HepG2 (cell line): ENCODE data around the gene SRP14. TPM values are rescaled to one million over a fixed set of nuclear protein-coding genes. Genes with fewer than 3 reads are reported as not detected.
"Not testable (repeated sequence)": the region's sequence is repeated elsewhere in the genome, so short reads cannot be mapped to it uniquely, and the experiment has no call there.

ENCODE experiments used
- ATAC-seq: fragments of 200-7000 bp; cut with Tn5 transposase; 3 replicates; pipeline ENCODE4 v1.9.1; 2020; ENCODE audit warnings: mild to moderate bottlenecking, moderate library complexity
- BruUV-seq: library from RNA; stranded (reverse); fragments of 400-500 nt; replicated peaks from 2 replicates; lab custom pipeline; 2021; lab: Mats Ljungman, UMichigan
- CTCF ChIA-PET: fragments of 300-600 bp; formaldehyde crosslinking; extraction: SDS; loops from one replicate; lab custom pipeline; 2021; ENCODE audit warnings: low total read pairs, inconsistent platforms, low intra/inter-chr PET ratio; lab: Yijun Ruan, JAX
- POLR2A ChIA-PET: fragments of 350-600 bp; sonication (Branson Sonifier 250); formaldehyde crosslinking; loops from one replicate; lab custom pipeline; 2020; ENCODE audit warnings: antibody characterized with exemption, inconsistent platforms; lab: Yijun Ruan, JAX
- DNase-seq: peaks from one replicate; pipeline ENCODE4 v3.0.0-alpha.2; 2015; ENCODE audit warnings: low spot score
- FAIRE-seq: peaks from 3 replicates; lab custom pipeline; 2011; peaks lifted over from hg19 to GRCh38; lab: Jason Lieb, UNC
- H2AFZ ChIP-seq: one replicate; pipeline ENCODE4 v1.6.1; 2011; ENCODE audit warnings: low read length, inconsistent platforms
- H3K27ac ChIP-seq: fragments of 300-600 bp; 3 replicates; pipeline ENCODE4 v1.8.0; 2011; ENCODE audit warnings: mixed run types, mild to moderate bottlenecking, mixed read lengths, low read length, inconsistent platforms; ENCODE audit not compliant: insufficient read depth; ENCODE audit errors: extremely low read length
- H3K27me3 ChIP-seq, 2 experiments: fragments of 200-600 bp in 1 of 2; 2 replicates in 1 of 2; 3 replicates in 1 of 2; pipeline versions ENCODE4 v1.6.0 to v1.8.0; 2011; ENCODE audit warnings: low read length in 2 of 2, mild to moderate bottlenecking in 2 of 2, moderate library complexity in 2 of 2, inconsistent platforms in 1 of 2; ENCODE audit not compliant: insufficient read depth in 2 of 2, control insufficient read depth in 1 of 2
- H3K36me3 ChIP-seq, 2 experiments: fragments of 200-600 bp in 1 of 2; replicated peaks in 1 of 2; 2 replicates in 1 of 2; 3 replicates in 1 of 2; pipeline versions ENCODE4 v1.5.1 to v1.8.0; 2011; ENCODE audit warnings: low read length in 2 of 2, inconsistent platforms in 1 of 2; ENCODE audit not compliant: insufficient read depth in 2 of 2, control insufficient read depth in 1 of 2
- H3K4me1 ChIP-seq: 2 replicates; pipeline ENCODE4 v1.5.1; 2012; ENCODE audit warnings: low read length, inconsistent platforms; ENCODE audit not compliant: insufficient read depth
- H3K4me2 ChIP-seq: 2 replicates; pipeline ENCODE4 v1.6.0; 2011; ENCODE audit warnings: low read depth, low read length, inconsistent platforms
- H3K4me3 ChIP-seq, 3 experiments: fragments of 200-600 bp in 1 of 3; sonication (generic), shearing (Covaris generic) in 1 of 3; replicated peaks in 1 of 3; 2 replicates each; pipeline ENCODE4 v1.5.1; 2011 to 2016; ENCODE audit warnings: low read length in 3 of 3, inconsistent platforms in 2 of 3, low read depth in 2 of 3, mild to moderate bottlenecking in 2 of 3, control low read depth in 1 of 3, mixed read lengths in 1 of 3; ENCODE audit not compliant: insufficient read depth in 1 of 3
- H3K79me2 ChIP-seq: one replicate; pipeline ENCODE4 v1.6.1; 2011; ENCODE audit warnings: low read length, inconsistent platforms; ENCODE audit not compliant: insufficient read depth
- H3K9ac ChIP-seq: 2 replicates; pipeline ENCODE4 v1.6.0; 2011; ENCODE audit warnings: mild to moderate bottlenecking, low read depth, low read length, inconsistent platforms; ENCODE audit not compliant: insufficient read depth
- H3K9me3 ChIP-seq: 2 replicates; pipeline ENCODE4 v1.5.1; 2012; ENCODE audit warnings: mild to moderate bottlenecking, low read length
- H4K20me1 ChIP-seq: 2 replicates; pipeline ENCODE4 v1.6.0; 2011; ENCODE audit warnings: inconsistent platforms, mild to moderate bottlenecking, low read length, moderate library complexity; ENCODE audit not compliant: insufficient read depth
- ISX ChIP-seq: sonication (generic); formaldehyde crosslinking; conservative IDR thresholded peaks from 2 replicates; pipeline ENCODE4 v1.5.0; 2020; ENCODE audit warnings: missing genetic modification reagents
- TBX3 ChIP-seq: fragments of 450-650 bp; IDR thresholded peaks from 2 replicates; pipeline ENCODE4 v1.6.1; 2017; ENCODE audit warnings: antibody characterized with exemption, mild to moderate bottlenecking, inconsistent platforms, borderline replicate concordance
- ZNF160 ChIP-seq: sonication (generic); formaldehyde crosslinking; IDR thresholded peaks from 2 replicates; pipeline ENCODE4 v1.8.0; 2022; ENCODE audit warnings: mild to moderate bottlenecking, inconsistent platforms, missing genetic modification reagents
- ZNF577 ChIP-seq: sonication (generic); formaldehyde crosslinking; IDR thresholded peaks from 2 replicates; pipeline ENCODE4 v1.4.0; 2020; ENCODE audit warnings: mild to moderate bottlenecking, low read depth, missing genetic modification reagents, borderline replicate concordance
- ZNF780A ChIP-seq: sonication (generic); formaldehyde crosslinking; IDR thresholded peaks from 2 replicates; pipeline ENCODE4 v1.8.0; 2022; ENCODE audit warnings: mild to moderate bottlenecking, missing genetic modification reagents, moderate library complexity
- ZNF839 ChIP-seq: sonication (generic); formaldehyde crosslinking; IDR thresholded peaks from 2 replicates; pipeline ENCODE4 v1.4.0; 2020; ENCODE audit warnings: missing genetic modification reagents, mild to moderate bottlenecking, borderline replicate concordance
- ZNF879 ChIP-seq: sonication (generic); formaldehyde crosslinking; IDR thresholded peaks from 2 replicates; pipeline ENCODE4 v1.8.1; 2023; ENCODE audit warnings: missing genetic modification reagents
- WGBS: methylation state at CpG from one replicate; pipeline ENCODE4 v1.1.6; 2017; ENCODE audit warnings: low lambda C conversion rate; 5-methylcytosine and 5-hydroxymethylcytosine counted together
- in situ Hi-C: cut with HindIII; loops from 2 replicates; pipeline ENCODE4 v1.10.0; 2017; ENCODE audit warnings: low pct_unique_long_range_greater_than_20kb; ENCODE audit not compliant: extremely low pct_ligation_motif_present
- intact Hi-C: fragments of 100-400 bp; cut with micrococcal nuclease; formaldehyde crosslinking; loops from one replicate; pipeline ENCODE4 v1.10.0; 2022; ENCODE audit not compliant: unreplicated experiment
- polyA plus RNA-seq, 8 experiments: library from polyadenylated mRNA; depleted of rRNA in 3 of 8; stranded (reverse) in 7 of 8; unstranded in 1 of 8; fragments of >200 nt; fragmentation: Illumina TruSeq in 4 of 8; extraction: Trizol in 4 of 8; gene quantifications; 2 replicates each; pipeline versions ENCODE4 v1.2.1 to v1.2.3, GENCODE V29; 2011 to 2016; ENCODE audit warnings: low read depth in 4 of 8, missing spikeins in 1 of 8, mixed read lengths in 1 of 8; ENCODE audit not compliant: insufficient read depth in 1 of 8
- total RNA-seq, 5 experiments: library from RNA; depleted of rRNA; stranded (reverse); fragments of >200 nt; fragmentation: Illumina TruSeq; extraction: Trizol; gene quantifications; 2 replicates each; pipeline ENCODE4 v1.2.3, GENCODE V29; 2016; ENCODE audit warnings: low read depth in 1 of 5
- TF ChIP-seq, protein P1 (sequence below): sonication (generic); formaldehyde crosslinking; IDR thresholded peaks from 2 replicates; pipeline ENCODE4 v1.4.0; 2020; ENCODE audit warnings: mild to moderate bottlenecking, missing genetic modification reagents
- TF ChIP-seq, protein P2 (sequence below): sonication (generic); formaldehyde crosslinking; IDR thresholded peaks from 2 replicates; pipeline ENCODE4 v1.5.0; 2020; ENCODE audit warnings: mild to moderate bottlenecking, missing genetic modification reagents
- TF ChIP-seq, protein P3 (sequence below): sonication (generic); formaldehyde crosslinking; IDR thresholded peaks from 2 replicates; pipeline ENCODE4 v1.8.0; 2022; ENCODE audit warnings: missing genetic modification reagents, mild to moderate bottlenecking, borderline replicate concordance

The SRP14 gene
- total and polyA plus RNA-seq, 2 of the 13 experiments (the other 11 are each of a cell fraction or from before 2014, with no cell fraction given), result 208 to 356 TPM

DNA sequence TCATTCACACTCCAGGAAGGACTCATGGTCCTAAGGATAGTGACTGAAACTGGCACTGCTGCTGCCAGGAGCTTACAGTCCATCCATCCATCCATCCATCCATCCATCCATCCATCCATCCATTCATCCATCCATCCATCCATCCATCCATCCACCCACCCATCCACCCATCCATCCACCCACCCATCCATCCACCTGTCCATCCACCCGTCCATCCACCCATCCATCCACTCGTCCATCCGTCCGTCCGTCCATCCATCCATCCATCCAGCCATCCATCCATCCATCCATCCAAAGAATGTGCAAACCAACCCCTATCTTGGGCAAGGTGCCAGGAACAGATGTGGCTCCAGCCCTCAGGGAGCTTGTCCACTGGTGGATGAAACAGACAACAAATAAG, 46.0 kb downstream of the SRP14 start:
- DNase-seq, H3K4me3 ChIP-seq, H3K27me3 ChIP-seq, H3K4me2 ChIP-seq, H4K20me1 ChIP-seq, BruUV-seq, ATAC-seq, H3K9ac ChIP-seq, intact Hi-C loops, H2AFZ ChIP-seq, H3K79me2 ChIP-seq, H3K9me3 ChIP-seq, CTCF ChIA-PET, POLR2A ChIA-PET, H3K4me1 ChIP-seq, in situ Hi-C loops, FAIRE-seq, H3K27ac ChIP-seq: not testable (repeated sequence)
- peaks cover 6 to 37% of the 10 kb centered on the region in 2 experiments for H3K36me3 ChIP-seq
- WGBS, result 97% methylated on average over 5 of the region's 5 CpGs

DNA sequence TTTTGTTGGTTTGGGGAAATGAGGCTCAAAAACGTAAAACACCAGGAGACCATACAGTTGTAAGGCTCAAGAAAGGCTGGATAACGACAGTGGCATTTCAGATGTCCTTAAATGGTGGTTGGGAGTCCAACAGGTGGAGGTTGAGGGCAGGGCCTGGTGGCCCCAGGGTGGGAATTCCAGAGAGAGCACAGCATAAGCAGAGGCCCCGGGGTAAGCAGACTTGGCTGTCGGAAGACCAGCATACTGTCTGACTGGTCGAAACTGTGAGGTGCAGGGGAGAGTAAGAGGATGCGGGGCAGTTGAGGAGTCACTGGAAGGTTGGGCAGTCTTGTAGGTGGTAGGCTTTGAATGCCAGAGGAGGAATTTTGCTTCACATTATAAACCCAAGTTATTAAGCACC, 48.3 kb downstream of the SRP14 start:
- FAIRE-seq, result no peak
- no peak overlapping the region for H3K27ac ChIP-seq
- TF ChIP-seq ISX (CRISPR knock-in tag) (no peak), TBX3 (no peak), ZNF577 (no peak), ZNF879 (CRISPR knock-in tag) (no peak), ZNF839 (no peak), ZNF160 (CRISPR knock-in tag) (no peak), ZNF780A (CRISPR knock-in tag) (no peak)
- TF ChIP-seq, protein P1, sequence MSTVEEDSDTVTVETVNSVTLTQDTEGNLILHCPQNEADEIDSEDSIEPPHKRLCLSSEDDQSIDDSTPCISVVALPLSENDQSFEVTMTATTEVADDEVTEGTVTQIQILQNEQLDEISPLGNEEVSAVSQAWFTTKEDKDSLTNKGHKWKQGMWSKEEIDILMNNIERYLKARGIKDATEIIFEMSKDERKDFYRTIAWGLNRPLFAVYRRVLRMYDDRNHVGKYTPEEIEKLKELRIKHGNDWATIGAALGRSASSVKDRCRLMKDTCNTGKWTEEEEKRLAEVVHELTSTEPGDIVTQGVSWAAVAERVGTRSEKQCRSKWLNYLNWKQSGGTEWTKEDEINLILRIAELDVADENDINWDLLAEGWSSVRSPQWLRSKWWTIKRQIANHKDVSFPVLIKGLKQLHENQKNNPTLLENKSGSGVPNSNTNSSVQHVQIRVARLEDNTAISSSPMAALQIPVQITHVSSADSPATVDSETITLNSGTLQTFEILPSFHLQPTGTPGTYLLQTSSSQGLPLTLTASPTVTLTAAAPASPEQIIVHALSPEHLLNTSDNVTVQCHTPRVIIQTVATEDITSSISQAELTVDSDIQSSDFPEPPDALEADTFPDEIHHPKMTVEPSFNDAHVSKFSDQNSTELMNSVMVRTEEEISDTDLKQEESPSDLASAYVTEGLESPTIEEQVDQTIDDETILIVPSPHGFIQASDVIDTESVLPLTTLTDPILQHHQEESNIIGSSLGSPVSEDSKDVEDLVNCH (CRISPR knock-in tag), result no peak
- TF ChIP-seq, protein P2, sequence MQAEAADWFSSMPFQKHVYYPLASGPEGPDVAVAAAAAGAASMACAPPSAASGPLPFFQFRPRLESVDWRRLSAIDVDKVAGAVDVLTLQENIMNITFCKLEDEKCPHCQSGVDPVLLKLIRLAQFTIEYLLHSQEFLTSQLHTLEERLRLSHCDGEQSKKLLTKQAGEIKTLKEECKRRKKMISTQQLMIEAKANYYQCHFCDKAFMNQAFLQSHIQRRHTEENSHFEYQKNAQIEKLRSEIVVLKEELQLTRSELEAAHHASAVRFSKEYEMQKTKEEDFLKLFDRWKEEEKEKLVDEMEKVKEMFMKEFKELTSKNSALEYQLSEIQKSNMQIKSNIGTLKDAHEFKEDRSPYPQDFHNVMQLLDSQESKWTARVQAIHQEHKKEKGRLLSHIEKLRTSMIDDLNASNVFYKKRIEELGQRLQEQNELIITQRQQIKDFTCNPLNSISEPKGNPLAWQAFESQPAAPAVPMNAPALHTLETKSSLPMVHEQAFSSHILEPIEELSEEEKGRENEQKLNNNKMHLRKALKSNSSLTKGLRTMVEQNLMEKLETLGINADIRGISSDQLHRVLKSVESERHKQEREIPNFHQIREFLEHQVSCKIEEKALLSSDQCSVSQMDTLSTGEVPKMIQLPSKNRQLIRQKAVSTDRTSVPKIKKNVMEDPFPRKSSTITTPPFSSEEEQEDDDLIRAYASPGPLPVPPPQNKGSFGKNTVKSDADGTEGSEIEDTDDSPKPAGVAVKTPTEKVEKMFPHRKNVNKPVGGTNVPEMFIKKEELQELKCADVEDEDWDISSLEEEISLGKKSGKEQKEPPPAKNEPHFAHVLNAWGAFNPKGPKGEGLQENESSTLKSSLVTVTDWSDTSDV (CRISPR knock-in tag), result no peak
- TF ChIP-seq, protein P3, sequence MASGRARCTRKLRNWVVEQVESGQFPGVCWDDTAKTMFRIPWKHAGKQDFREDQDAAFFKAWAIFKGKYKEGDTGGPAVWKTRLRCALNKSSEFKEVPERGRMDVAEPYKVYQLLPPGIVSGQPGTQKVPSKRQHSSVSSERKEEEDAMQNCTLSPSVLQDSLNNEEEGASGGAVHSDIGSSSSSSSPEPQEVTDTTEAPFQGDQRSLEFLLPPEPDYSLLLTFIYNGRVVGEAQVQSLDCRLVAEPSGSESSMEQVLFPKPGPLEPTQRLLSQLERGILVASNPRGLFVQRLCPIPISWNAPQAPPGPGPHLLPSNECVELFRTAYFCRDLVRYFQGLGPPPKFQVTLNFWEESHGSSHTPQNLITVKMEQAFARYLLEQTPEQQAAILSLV (CRISPR knock-in tag), result no peak
- TF ChIP-seq, all 625 proteins: peak for 0
- H3K9me3 ChIP-seq, result no peaks in the 10 kb centered on the region
- no peaks in the 10 kb centered on the region for H4K20me1 ChIP-seq
- 88% methylated on average over 6 of the region's 6 CpGs for WGBS
- H3K4me3 ChIP-seq, result no peak overlapping the region
- H3K4me1 ChIP-seq, result peaks cover 14% of the 10 kb centered on the region
- no peak overlapping the region for H3K4me2 ChIP-seq
- no peaks in the 10 kb centered on the region for H3K79me2 ChIP-seq
- peaks cover 8 to 40% of the 10 kb centered on the region in 2 experiments for H3K36me3 ChIP-seq
- no peak overlapping the region for H2AFZ ChIP-seq
- H3K27me3 ChIP-seq, result no peaks in the 10 kb centered on the region
- BruUV-seq, result no TSS peak
- H3K9ac ChIP-seq, result no peak overlapping the region
- POLR2A ChIA-PET, result no interaction called here
- CTCF ChIA-PET, result no interaction called here
- in situ Hi-C loops (no loop called here), intact Hi-C loops (no loop called here)
- ATAC-seq (no peak), DNase-seq (no peak)
